HCT116 (cell line): ENCODE results near the gene KCNQ4. TPM values are rescaled to one million over a fixed set of nuclear protein-coding genes. Genes with fewer than 3 reads are reported as not detected.

Experiments
- ATAC-seq: fragments of 200-7000 bp; cut with Tn5 transposase; 2 replicates; pipeline ENCODE4 v1.9.1; 2020; ENCODE audit warnings: mild to moderate bottlenecking, moderate library complexity
- BruUV-seq: library from RNA; stranded (reverse); fragments of 400-500 nt; replicated peaks from 2 replicates; lab custom pipeline; 2021; lab: Mats Ljungman, UMichigan
- CTCF ChIA-PET: fragments of 300-600 bp; sonication (Branson Sonifier 250); formaldehyde crosslinking; loops from one replicate; lab custom pipeline; 2021; ENCODE audit warnings: antibody characterized with exemption; lab: Charles Lee
- POLR2A ChIA-PET: fragments of 300-600, 350-600 bp; sonication (Branson Sonifier 250); formaldehyde crosslinking; loops from one replicate; lab custom pipeline; 2021; ENCODE audit warnings: antibody characterized with exemption; lab: Charles Lee
- RAD21 ChIA-PET, 2 experiments: fragments of 300-600 bp; sonication (Branson Sonifier 250); formaldehyde crosslinking; loops; one replicate each; lab custom pipeline; 2023; ENCODE audit warnings: low total read pairs in 2 of 2; ENCODE audit not compliant: uncharacterized antibody in 2 of 2, unreplicated experiment in 2 of 2, low non-redundant PET in 1 of 2; lab: Charles Lee
- DNase-seq: peaks from one replicate; pipeline ENCODE4 v3.0.0-alpha.2; 2010; ENCODE audit warnings: low read depth, low spot score
- H2AFZ ChIP-seq: fragments of 200-600 bp; shearing (Covaris generic), sonication (generic); 2 replicates; pipeline ENCODE4 v1.6.1; 2017; ENCODE audit warnings: low read depth, mixed run types, mixed read lengths, antibody characterized with exemption, low read length; ENCODE audit not compliant: poor library complexity, severe bottlenecking
- H3K27ac ChIP-seq: 2 replicates; pipeline ENCODE4 v1.5.1; 2012; ENCODE audit warnings: low read depth, low read length
- H3K27me3 ChIP-seq: fragments of 200-600 bp; sonication (generic); 2 replicates; pipeline ENCODE4 v1.6.1; 2016; ENCODE audit warnings: mixed run types, low read length, mixed read lengths; ENCODE audit not compliant: insufficient read depth
- H3K36me3 ChIP-seq, 2 experiments: fragments of 200-500 bp in 1 of 2; fragments of 200-600 bp in 1 of 2; sonication (Bioruptor generic) in 1 of 2; sonication (generic) in 1 of 2; 2 replicates each; pipeline versions ENCODE4 v1.5.1 to v1.6.1; 2014 to 2016; ENCODE audit warnings: low read length in 2 of 2, inconsistent platforms in 1 of 2, mixed read lengths in 1 of 2, mixed run types in 1 of 2; ENCODE audit not compliant: insufficient read depth in 2 of 2, control insufficient read depth in 1 of 2
- H3K4me1 ChIP-seq, 2 experiments: fragments of 200-600 bp in 1 of 2; sonication (generic) in 1 of 2; 2 replicates each; pipeline versions ENCODE4 v1.5.1 to v1.6.1; 2012 to 2017; ENCODE audit warnings: low read length in 2 of 2, inconsistent platforms in 1 of 2, mild to moderate bottlenecking in 1 of 2, mixed read lengths in 1 of 2, mixed run types in 1 of 2, moderate library complexity in 1 of 2; ENCODE audit not compliant: insufficient read depth in 2 of 2, control insufficient read depth in 1 of 2
- H3K4me2 ChIP-seq: fragments of 200-600 bp; sonication (generic); 2 replicates; pipeline ENCODE4 v1.6.1; 2017; ENCODE audit warnings: mixed run types, low read length, mixed read lengths
- H3K4me3 ChIP-seq, 2 experiments: fragments of 200-600 bp in 1 of 2; sonication (generic) in 1 of 2; replicated peaks in 1 of 2; 2 replicates each; pipeline ENCODE4 v1.5.1; 2011 to 2016; ENCODE audit warnings: low read length in 2 of 2, control low read depth in 1 of 2, low read depth in 1 of 2, mild to moderate bottlenecking in 1 of 2, mixed read lengths in 1 of 2, mixed run types in 1 of 2
- H3K79me2 ChIP-seq: fragments of 200-600 bp; sonication (generic); 2 replicates; pipeline ENCODE4 v1.6.1; 2017; ENCODE audit warnings: mild to moderate bottlenecking, mixed run types, low read length, moderate library complexity, mixed read lengths; ENCODE audit not compliant: insufficient read depth
- H3K9ac ChIP-seq: fragments of 200-600 bp; sonication (generic); 2 replicates; pipeline ENCODE4 v1.6.1; 2016; ENCODE audit warnings: low read length, mixed read lengths
- H3K9me2 ChIP-seq: fragments of 200-600 bp; sonication (generic), shearing (Covaris generic); 2 replicates; pipeline ENCODE4 v1.6.1; 2017; ENCODE audit warnings: mixed run types, mild to moderate bottlenecking, moderate library complexity; ENCODE audit not compliant: insufficient read depth
- H3K9me3 ChIP-seq, 2 experiments: fragments of 200-500 bp in 1 of 2; fragments of 200-600 bp in 1 of 2; sonication (Bioruptor generic) in 1 of 2; sonication (generic) in 1 of 2; 2 replicates each; pipeline ENCODE4 v1.6.1; 2014 to 2017; ENCODE audit warnings: low read length in 2 of 2, mixed read lengths in 2 of 2, inconsistent platforms in 1 of 2, low read depth in 1 of 2, mild to moderate bottlenecking in 1 of 2, mixed run types in 1 of 2, moderate library complexity in 1 of 2; ENCODE audit not compliant: control insufficient read depth in 1 of 2, insufficient read depth in 1 of 2
- H4K20me1 ChIP-seq: fragments of 200-600 bp; sonication (generic), shearing (Covaris generic); 2 replicates; pipeline ENCODE4 v1.6.1; 2017; ENCODE audit warnings: mixed run types, mild to moderate bottlenecking, moderate library complexity; ENCODE audit not compliant: insufficient read depth
- CBX3 ChIP-seq: IDR thresholded peaks from 2 replicates; pipeline ENCODE4 v1.6.1; 2012; ENCODE audit warnings: low read depth
- JUND ChIP-seq: IDR thresholded peaks from 2 replicates; pipeline ENCODE4 v1.6.1; 2012
- POLR2A ChIP-seq: IDR thresholded peaks from 2 replicates; pipeline ENCODE4 v1.7.0; 2011; ENCODE audit warnings: borderline replicate concordance; ENCODE audit not compliant: insufficient read depth, insufficient read length; ENCODE audit errors: extremely low read depth
- RAD21 ChIP-seq: IDR thresholded peaks from 2 replicates; pipeline ENCODE4 v1.6.1; 2012; ENCODE audit warnings: low read depth, mild to moderate bottlenecking
- SP1 ChIP-seq: IDR thresholded peaks from 2 replicates; pipeline ENCODE4 v1.6.1; 2012; ENCODE audit warnings: low read depth
- SRF ChIP-seq: IDR thresholded peaks from 2 replicates; pipeline ENCODE4 v1.6.1; 2012; ENCODE audit warnings: low read depth
- TCF7L2 ChIP-seq: IDR thresholded peaks from 2 replicates; pipeline ENCODE4 v1.7.0; 2011; ENCODE audit warnings: borderline replicate concordance, inconsistent platforms; ENCODE audit not compliant: insufficient read depth, insufficient read length; ENCODE audit errors: extremely low read depth
- intact Hi-C: fragments of 100-400 bp; cut with micrococcal nuclease; formaldehyde crosslinking; loops from 2 replicates; pipeline ENCODE4 v1.10.0; 2022
- total RNA-seq: library from RNA; stranded (reverse); gene quantifications from one replicate; pipeline ENCODE4 v1.2.1, GENCODE V29; 2021; ENCODE audit not compliant: unreplicated experiment
- TF ChIP-seq, protein P1 (sequence below): IDR thresholded peaks from 2 replicates; pipeline ENCODE4 v1.6.1; 2012; ENCODE audit warnings: low read depth
- TF ChIP-seq, protein P2 (sequence below): IDR thresholded peaks from 2 replicates; pipeline ENCODE4 v1.6.1; 2012
- TF ChIP-seq, protein P3 (sequence below), 3 experiments: fragments of 200-600 bp in 1 of 3; sonication (generic) in 1 of 3; IDR thresholded peaks in 2 of 3; conservative IDR thresholded peaks in 1 of 3; 2 replicates each; pipeline ENCODE4 v1.5.1; 2012 to 2017; ENCODE audit warnings: low read depth in 2 of 3, low read length in 2 of 3, antibody characterized with exemption in 1 of 3, borderline replicate concordance in 1 of 3, control low read depth in 1 of 3, mild to moderate bottlenecking in 1 of 3, mixed read lengths in 1 of 3, mixed run types in 1 of 3, moderate library complexity in 1 of 3; ENCODE audit not compliant: insufficient read depth in 1 of 3
- TF ChIP-seq, protein P4 (sequence below): IDR thresholded peaks from 2 replicates; pipeline ENCODE4 v1.6.1; 2012

KCNQ4 gene
- total RNA-seq, 1 experiment from 2014 or later, result 4.1 TPM

DNA sequence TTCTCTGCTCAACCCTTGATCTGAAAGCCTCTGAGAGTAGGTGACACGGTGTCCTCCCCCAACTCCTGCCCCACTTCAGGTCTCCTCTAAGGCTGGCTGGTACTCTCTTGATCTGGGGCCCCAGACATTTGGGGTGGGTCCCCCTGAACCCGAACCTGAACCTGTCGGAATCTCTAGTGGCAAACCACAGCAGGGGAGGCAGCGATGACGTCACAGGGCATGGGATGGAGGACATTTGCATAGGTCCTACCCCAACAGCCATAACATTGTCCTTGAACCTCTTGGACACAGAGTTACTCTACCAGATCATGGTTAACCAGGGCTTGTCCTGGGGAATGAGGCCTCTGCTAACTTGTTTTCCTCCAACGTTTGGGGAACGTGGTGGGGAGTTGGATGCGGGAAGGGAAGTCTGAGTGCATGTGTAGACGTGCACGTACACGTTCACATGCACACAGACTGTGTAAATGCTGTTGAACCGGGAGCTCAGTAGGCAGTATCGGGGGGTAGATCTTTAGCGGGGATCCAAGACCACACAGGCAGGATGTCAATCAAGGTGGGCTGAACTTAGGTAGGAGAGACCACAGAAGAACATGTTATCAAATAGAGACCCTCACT lies 46.2 kb downstream of the KCNQ4 start (continued):
- TF ChIP-seq SRF (no peak), TCF7L2 (no peak), RAD21 (no peak), POLR2A (no peak)

DNA sequence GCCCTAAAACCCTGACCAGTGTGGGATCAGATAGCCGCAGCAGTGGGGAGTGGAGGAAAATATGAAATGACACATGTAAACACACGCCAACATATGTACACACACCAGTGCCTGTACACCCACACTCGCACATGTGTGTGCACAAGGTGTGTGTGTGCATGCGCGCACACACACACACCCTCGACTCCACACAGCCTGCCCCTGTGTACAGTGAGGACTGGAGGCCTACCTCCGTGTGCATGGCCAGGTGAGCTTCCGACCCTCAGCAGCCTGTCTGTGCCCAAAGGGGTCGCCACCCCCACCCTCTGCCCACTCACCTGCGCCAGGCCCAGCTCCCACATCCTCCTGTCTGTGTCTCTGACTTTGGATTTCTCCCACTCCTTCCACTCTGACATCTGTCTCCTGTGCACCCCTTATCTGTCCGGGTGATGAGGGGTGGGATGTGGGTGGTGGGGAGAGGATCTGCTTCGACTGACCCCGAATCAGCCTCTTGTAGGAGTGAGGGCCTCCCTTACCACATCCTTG lies 46.9 kb downstream of the KCNQ4 start:
- TF ChIP-seq, protein P1, sequence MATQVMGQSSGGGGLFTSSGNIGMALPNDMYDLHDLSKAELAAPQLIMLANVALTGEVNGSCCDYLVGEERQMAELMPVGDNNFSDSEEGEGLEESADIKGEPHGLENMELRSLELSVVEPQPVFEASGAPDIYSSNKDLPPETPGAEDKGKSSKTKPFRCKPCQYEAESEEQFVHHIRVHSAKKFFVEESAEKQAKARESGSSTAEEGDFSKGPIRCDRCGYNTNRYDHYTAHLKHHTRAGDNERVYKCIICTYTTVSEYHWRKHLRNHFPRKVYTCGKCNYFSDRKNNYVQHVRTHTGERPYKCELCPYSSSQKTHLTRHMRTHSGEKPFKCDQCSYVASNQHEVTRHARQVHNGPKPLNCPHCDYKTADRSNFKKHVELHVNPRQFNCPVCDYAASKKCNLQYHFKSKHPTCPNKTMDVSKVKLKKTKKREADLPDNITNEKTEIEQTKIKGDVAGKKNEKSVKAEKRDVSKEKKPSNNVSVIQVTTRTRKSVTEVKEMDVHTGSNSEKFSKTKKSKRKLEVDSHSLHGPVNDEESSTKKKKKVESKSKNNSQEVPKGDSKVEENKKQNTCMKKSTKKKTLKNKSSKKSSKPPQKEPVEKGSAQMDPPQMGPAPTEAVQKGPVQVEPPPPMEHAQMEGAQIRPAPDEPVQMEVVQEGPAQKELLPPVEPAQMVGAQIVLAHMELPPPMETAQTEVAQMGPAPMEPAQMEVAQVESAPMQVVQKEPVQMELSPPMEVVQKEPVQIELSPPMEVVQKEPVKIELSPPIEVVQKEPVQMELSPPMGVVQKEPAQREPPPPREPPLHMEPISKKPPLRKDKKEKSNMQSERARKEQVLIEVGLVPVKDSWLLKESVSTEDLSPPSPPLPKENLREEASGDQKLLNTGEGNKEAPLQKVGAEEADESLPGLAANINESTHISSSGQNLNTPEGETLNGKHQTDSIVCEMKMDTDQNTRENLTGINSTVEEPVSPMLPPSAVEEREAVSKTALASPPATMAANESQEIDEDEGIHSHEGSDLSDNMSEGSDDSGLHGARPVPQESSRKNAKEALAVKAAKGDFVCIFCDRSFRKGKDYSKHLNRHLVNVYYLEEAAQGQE, result no peak
- TF ChIP-seq SP1 (no peak), POLR2A (no peak), JUND (no peak), SRF (no peak), CBX3 (no peak)
- TF ChIP-seq, protein P2, sequence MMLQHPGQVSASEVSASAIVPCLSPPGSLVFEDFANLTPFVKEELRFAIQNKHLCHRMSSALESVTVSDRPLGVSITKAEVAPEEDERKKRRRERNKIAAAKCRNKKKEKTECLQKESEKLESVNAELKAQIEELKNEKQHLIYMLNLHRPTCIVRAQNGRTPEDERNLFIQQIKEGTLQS, result no peak
- TF ChIP-seq, protein P3, sequence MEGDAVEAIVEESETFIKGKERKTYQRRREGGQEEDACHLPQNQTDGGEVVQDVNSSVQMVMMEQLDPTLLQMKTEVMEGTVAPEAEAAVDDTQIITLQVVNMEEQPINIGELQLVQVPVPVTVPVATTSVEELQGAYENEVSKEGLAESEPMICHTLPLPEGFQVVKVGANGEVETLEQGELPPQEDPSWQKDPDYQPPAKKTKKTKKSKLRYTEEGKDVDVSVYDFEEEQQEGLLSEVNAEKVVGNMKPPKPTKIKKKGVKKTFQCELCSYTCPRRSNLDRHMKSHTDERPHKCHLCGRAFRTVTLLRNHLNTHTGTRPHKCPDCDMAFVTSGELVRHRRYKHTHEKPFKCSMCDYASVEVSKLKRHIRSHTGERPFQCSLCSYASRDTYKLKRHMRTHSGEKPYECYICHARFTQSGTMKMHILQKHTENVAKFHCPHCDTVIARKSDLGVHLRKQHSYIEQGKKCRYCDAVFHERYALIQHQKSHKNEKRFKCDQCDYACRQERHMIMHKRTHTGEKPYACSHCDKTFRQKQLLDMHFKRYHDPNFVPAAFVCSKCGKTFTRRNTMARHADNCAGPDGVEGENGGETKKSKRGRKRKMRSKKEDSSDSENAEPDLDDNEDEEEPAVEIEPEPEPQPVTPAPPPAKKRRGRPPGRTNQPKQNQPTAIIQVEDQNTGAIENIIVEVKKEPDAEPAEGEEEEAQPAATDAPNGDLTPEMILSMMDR (IDR thresholded peaks at IDR 0.05 in 2 of 3, conservative IDR thresholded peaks at IDR 0.05 in 1 of 3; ENCODE audit: borderline replicate concordance in 1 of 3, insufficient read depth in 1 of 3, low read depth in 2 of 3, low read length in 2 of 3), result no peak
- TF ChIP-seq, protein P4, sequence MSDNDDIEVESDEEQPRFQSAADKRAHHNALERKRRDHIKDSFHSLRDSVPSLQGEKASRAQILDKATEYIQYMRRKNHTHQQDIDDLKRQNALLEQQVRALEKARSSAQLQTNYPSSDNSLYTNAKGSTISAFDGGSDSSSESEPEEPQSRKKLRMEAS, result no peak
- H3K27ac ChIP-seq, result no peak overlapping the region
- no peak for DNase-seq
- H3K79me2 ChIP-seq, result no peaks in the 10 kb centered on the region
- intact Hi-C loops, result no loop called here
- no peaks in the 10 kb centered on the region for H3K27me3 ChIP-seq
- H3K36me3 ChIP-seq, result no peaks in the 10 kb centered on the region
- POLR2A ChIA-PET, result no interaction called here
- no peak for ATAC-seq
- H3K9me2 ChIP-seq, result no peaks in the 10 kb centered on the region
- no peak overlapping the region for H3K9ac ChIP-seq
- no peak overlapping the region for H3K4me3 ChIP-seq
- H3K9me3 ChIP-seq, result no peaks in the 10 kb centered on the region
- H3K4me2 ChIP-seq, result no peak overlapping the region
- CTCF ChIA-PET, result no interaction called here
- no TSS peak for BruUV-seq
- no peak overlapping the region for H2AFZ ChIP-seq
- RAD21 ChIA-PET, result no interaction called here
- no peaks in the 10 kb centered on the region for H3K4me1 ChIP-seq
- no peaks in the 10 kb centered on the region for H4K20me1 ChIP-seq
